ENCODE data around the gene DYSF.

GRCh38 chr2:71510938-71511337, 57.6 kb downstream of the DYSF start:
- no peak for TF ChIP-seq CTCF (conservative IDR thresholded peaks at IDR 0.05)
- TF ChIP-seq ZFX (IDR thresholded peaks at IDR 0.05), result no peak

Data from C4-2B (cell line).